SK-N-SH (cell line): Measurements from ENCODE around the gene DCP2. TPM values are rescaled to one million over a fixed set of nuclear protein-coding genes. Genes with fewer than 3 reads are reported as not detected.

Experiments used
- CTCF ChIA-PET: fragments of 300-600, 350-600 bp; formaldehyde crosslinking; extraction: SDS; loops from one replicate; lab custom pipeline; 2021; lab: Yijun Ruan, JAX
- POLR2A ChIA-PET: fragments of 350-600 bp; sonication (Branson Sonifier 250); formaldehyde crosslinking; extraction: SDS; loops from one replicate; lab custom pipeline; 2020; ENCODE audit warnings: antibody characterized with exemption, inconsistent platforms; lab: Yijun Ruan, JAX
- DNase-seq: peaks from one replicate; pipeline ENCODE4 v3.0.0; 2012
- H2AFZ ChIP-seq: fragments of 200-600 bp; sonication (generic); 2 replicates; pipeline ENCODE4 v1.8.1; 2016; ENCODE audit warnings: antibody characterized with exemption, mild to moderate bottlenecking, low read depth
- H3F3A ChIP-seq: fragments of 200-600 bp; sonication (generic); replicated peaks from 2 replicates; pipeline ENCODE3; 2016; ENCODE audit warnings: antibody characterized with exemption, mild to moderate bottlenecking; ENCODE audit not compliant: insufficient read depth
- H3K27ac ChIP-seq, 2 experiments: fragments of 200-500 bp in 1 of 2; fragments of 200-600 bp in 1 of 2; sonication (Bioruptor generic) in 1 of 2; sonication (generic), shearing (Covaris generic) in 1 of 2; 2 replicates each; pipeline versions ENCODE4 v1.5.1 to v1.6.1; 2014 to 2016; ENCODE audit warnings: low read depth in 2 of 2, inconsistent platforms in 1 of 2, low read length in 1 of 2, mild to moderate bottlenecking in 1 of 2, mixed read lengths in 1 of 2
- H3K27me3 ChIP-seq: fragments of 200-600 bp; sonication (generic), shearing (Covaris generic); 2 replicates; pipeline ENCODE4 v1.6.1; 2016; ENCODE audit warnings: mixed run types; ENCODE audit not compliant: insufficient read depth
- H3K36me3 ChIP-seq, 2 experiments: fragments of 200-500 bp in 1 of 2; fragments of 200-600 bp in 1 of 2; sonication (Bioruptor generic) in 1 of 2; sonication (generic) in 1 of 2; replicated peaks in 1 of 2; 2 replicates each; pipeline versions ENCODE3 to v1.5.1; 2014 to 2016; ENCODE audit warnings: low read length in 1 of 2, mild to moderate bottlenecking in 1 of 2; ENCODE audit not compliant: insufficient read depth in 2 of 2, control insufficient read depth in 1 of 2
- H3K4me1 ChIP-seq, 2 experiments: fragments of 200-500 bp in 1 of 2; fragments of 200-600 bp in 1 of 2; sonication (Bioruptor generic) in 1 of 2; sonication (generic), shearing (Covaris generic) in 1 of 2; 2 replicates each; pipeline versions ENCODE4 v1.5.1 to v1.6.1; 2014 to 2016; ENCODE audit warnings: low read depth in 1 of 2, low read length in 1 of 2, mixed run types in 1 of 2; ENCODE audit not compliant: insufficient read depth in 2 of 2, control insufficient read depth in 1 of 2
- H3K4me2 ChIP-seq: fragments of 200-600 bp; sonication (generic), shearing (Covaris generic); 2 replicates; pipeline ENCODE4 v1.6.1; 2017; ENCODE audit warnings: mixed run types
- H3K4me3 ChIP-seq, 2 experiments: fragments of 200-500 bp in 1 of 2; fragments of 200-600 bp in 1 of 2; sonication (Bioruptor generic) in 1 of 2; sonication (generic), shearing (Covaris generic) in 1 of 2; 2 replicates each; pipeline versions ENCODE4 v1.5.1 to v1.8.1; 2014 to 2016; ENCODE audit warnings: low read depth in 2 of 2, inconsistent platforms in 1 of 2, low read length in 1 of 2, mild to moderate bottlenecking in 1 of 2, mixed read lengths in 1 of 2, moderate library complexity in 1 of 2
- H3K79me2 ChIP-seq: fragments of 200-600 bp; sonication (generic); 2 replicates; pipeline ENCODE4 v1.8.1; 2017; ENCODE audit warnings: mild to moderate bottlenecking; ENCODE audit not compliant: insufficient read depth
- H3K9ac ChIP-seq: fragments of 200-600 bp; sonication (generic); 2 replicates; pipeline ENCODE4 v1.6.1; 2017; ENCODE audit warnings: mixed run types
- H3K9me2 ChIP-seq: fragments of 200-600 bp; sonication (generic); 2 replicates; pipeline ENCODE4 v1.6.1; 2017; ENCODE audit warnings: mixed run types
- H3K9me3 ChIP-seq: fragments of 200-600 bp; sonication (generic); 2 replicates; pipeline ENCODE4 v1.6.1; 2017; ENCODE audit warnings: mixed run types, mild to moderate bottlenecking, moderate library complexity
- H4K20me1 ChIP-seq: fragments of 200-600 bp; sonication (generic); 2 replicates; pipeline ENCODE4 v1.6.1; 2017; ENCODE audit warnings: mild to moderate bottlenecking, mixed run types; ENCODE audit not compliant: insufficient read depth
- CHD2 ChIP-seq: fragments of 150-350 bp; IDR thresholded peaks from 2 replicates; pipeline ENCODE4 v1.6.1; 2018; ENCODE audit warnings: low read length; ENCODE audit not compliant: partially characterized antibody
- CTCF ChIP-seq: fragments of 200-600 bp; sonication (generic); IDR thresholded peaks from 2 replicates; pipeline ENCODE4 v1.6.1; 2017; ENCODE audit warnings: antibody characterized with exemption, mild to moderate bottlenecking, moderate library complexity
- EP300 ChIP-seq, 2 experiments: IDR thresholded peaks; 2 replicates each; pipeline versions ENCODE4 v1.4.0 to v1.6.1; 2012; ENCODE audit warnings: borderline replicate concordance in 1 of 2, low read depth in 1 of 2, low read length in 1 of 2
- EZH2phosphoT487 ChIP-seq: fragments of 200-600 bp; sonication (generic); IDR thresholded peaks from 2 replicates; pipeline ENCODE4 v1.6.1; 2017; ENCODE audit warnings: low read depth, mixed run types, mild to moderate bottlenecking, antibody characterized with exemption, moderate library complexity, borderline replicate concordance
- FOXJ3 ChIP-seq: sonication (generic); formaldehyde crosslinking; IDR thresholded peaks from 2 replicates; pipeline ENCODE4 v1.5.1; 2020; ENCODE audit warnings: mild to moderate bottlenecking, missing genetic modification reagents
- IRF3 ChIP-seq: fragments of 150-350 bp; IDR thresholded peaks from 2 replicates; pipeline ENCODE4 v1.6.1; 2016; ENCODE audit warnings: mild to moderate bottlenecking, low read depth, low read length
- MEF2A ChIP-seq: IDR thresholded peaks from 2 replicates; pipeline ENCODE4 v1.4.0; 2012; ENCODE audit warnings: low read depth, borderline replicate concordance
- RAD21 ChIP-seq: IDR thresholded peaks from 2 replicates; pipeline ENCODE4 v1.6.1; 2012; ENCODE audit warnings: mild to moderate bottlenecking, low read length
- RCOR1 ChIP-seq: fragments of 150-350 bp; IDR thresholded peaks from 2 replicates; pipeline ENCODE4 v1.6.1; 2017; ENCODE audit warnings: antibody characterized with exemption, low read length
- RXRA ChIP-seq: IDR thresholded peaks from 2 replicates; pipeline ENCODE4 v1.4.0; 2012; ENCODE audit warnings: low read depth, mild to moderate bottlenecking, borderline replicate concordance
- TCF12 ChIP-seq: IDR thresholded peaks from 2 replicates; pipeline ENCODE4 v1.4.0; 2012
- TEAD4 ChIP-seq: IDR thresholded peaks from 2 replicates; pipeline ENCODE4 v1.4.0; 2012; ENCODE audit warnings: mild to moderate bottlenecking, borderline replicate concordance; ENCODE audit not compliant: insufficient read depth
- USF1 ChIP-seq: IDR thresholded peaks from 2 replicates; pipeline ENCODE4 v1.4.0; 2012; ENCODE audit warnings: low read depth, borderline replicate concordance
- YY1 ChIP-seq: IDR thresholded peaks from 2 replicates; pipeline ENCODE4 v1.4.0; 2012; ENCODE audit warnings: low read depth, mild to moderate bottlenecking
- ZBTB33 ChIP-seq: IDR thresholded peaks from 2 replicates; pipeline ENCODE4 v1.4.0; 2012; ENCODE audit warnings: low read depth, borderline replicate concordance
- WGBS: methylation state at CpG from one replicate; pipeline ENCODE4 v1.1.6; 2017; ENCODE audit warnings: low lambda C conversion rate; 5-methylcytosine and 5-hydroxymethylcytosine counted together
- polyA plus RNA-seq, 3 experiments: library from polyadenylated mRNA; depleted of rRNA; stranded (reverse); fragments of >200 nt; gene quantifications; 2 replicates each; pipeline ENCODE4 v1.2.3, GENCODE V29; 2012
- TF ChIP-seq, protein P1 (sequence below): IDR thresholded peaks from 2 replicates; pipeline ENCODE4 v1.6.1; 2012; ENCODE audit warnings: mild to moderate bottlenecking, low read depth, low read length, moderate library complexity
- TF ChIP-seq, protein P2 (sequence below): fragments of 150-350 bp; IDR thresholded peaks from 2 replicates; pipeline ENCODE4 v1.6.1; 2017; ENCODE audit warnings: antibody characterized with exemption, low read length, low read depth, borderline replicate concordance

Gene DCP2
- polyA plus RNA-seq, 1 of the 3 experiments (the other 2 are of a cell fraction), result 6.0 TPM

- no peak for TF ChIP-seq RCOR1
- TF ChIP-seq IRF3, result no peak
- no peak for TF ChIP-seq RXRA
- no peak for TF ChIP-seq RAD21
These were observed 25.4 kb upstream of the DCP2 start (continued) for GRCh38 chr5:112951124-112951702.

DNA sequence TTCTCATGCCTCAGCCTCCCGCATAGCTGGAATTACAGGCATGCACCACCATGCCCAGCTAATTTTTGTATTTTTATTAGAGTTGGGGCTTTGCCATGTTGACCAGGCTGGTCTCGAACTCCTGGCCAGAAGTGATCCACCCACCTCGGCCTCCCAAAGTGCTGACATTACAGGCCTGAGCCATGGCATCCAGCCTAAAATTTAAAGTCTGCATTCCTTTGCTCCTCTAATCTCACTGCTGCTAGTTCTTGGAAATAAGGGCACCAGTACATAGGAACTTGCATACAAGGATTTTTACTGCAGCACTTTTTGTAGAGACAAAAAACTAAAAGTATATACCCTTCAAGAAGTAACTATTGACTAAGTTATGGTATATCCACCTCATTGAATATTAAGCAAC is 20.0 kb upstream of the DCP2 start:
- no peaks in the 10 kb centered on the region for H3K9me3 ChIP-seq
- no peaks in the 10 kb centered on the region; the same call in 1 of the 2 replicates for H4K20me1 ChIP-seq
- H2AFZ ChIP-seq, result no peak overlapping the region
- WGBS, result 86% methylated on average over 3 of the region's 3 CpGs
- H3F3A ChIP-seq, result peaks cover 24% of the 10 kb centered on the region
- no peak overlapping the region for H3K4me2 ChIP-seq
- H3K27me3 ChIP-seq, result no peaks in the 10 kb centered on the region
- TF ChIP-seq CHD2 (no peak), TEAD4 (no peak), ZBTB33 (no peak), RCOR1 (no peak), EP300 (IDR thresholded peaks at IDR 0.05; ENCODE audit: borderline replicate concordance in 1 of 2, low read depth in 1 of 2, low read length in 1 of 2) (no peak), CTCF (no peak), USF1 (no peak), EZH2phosphoT487 (no peak), TCF12 (no peak), FOXJ3 (no peak), YY1 (no peak), RAD21 (no peak), MEF2A (no peak)
- TF ChIP-seq, protein P1, sequence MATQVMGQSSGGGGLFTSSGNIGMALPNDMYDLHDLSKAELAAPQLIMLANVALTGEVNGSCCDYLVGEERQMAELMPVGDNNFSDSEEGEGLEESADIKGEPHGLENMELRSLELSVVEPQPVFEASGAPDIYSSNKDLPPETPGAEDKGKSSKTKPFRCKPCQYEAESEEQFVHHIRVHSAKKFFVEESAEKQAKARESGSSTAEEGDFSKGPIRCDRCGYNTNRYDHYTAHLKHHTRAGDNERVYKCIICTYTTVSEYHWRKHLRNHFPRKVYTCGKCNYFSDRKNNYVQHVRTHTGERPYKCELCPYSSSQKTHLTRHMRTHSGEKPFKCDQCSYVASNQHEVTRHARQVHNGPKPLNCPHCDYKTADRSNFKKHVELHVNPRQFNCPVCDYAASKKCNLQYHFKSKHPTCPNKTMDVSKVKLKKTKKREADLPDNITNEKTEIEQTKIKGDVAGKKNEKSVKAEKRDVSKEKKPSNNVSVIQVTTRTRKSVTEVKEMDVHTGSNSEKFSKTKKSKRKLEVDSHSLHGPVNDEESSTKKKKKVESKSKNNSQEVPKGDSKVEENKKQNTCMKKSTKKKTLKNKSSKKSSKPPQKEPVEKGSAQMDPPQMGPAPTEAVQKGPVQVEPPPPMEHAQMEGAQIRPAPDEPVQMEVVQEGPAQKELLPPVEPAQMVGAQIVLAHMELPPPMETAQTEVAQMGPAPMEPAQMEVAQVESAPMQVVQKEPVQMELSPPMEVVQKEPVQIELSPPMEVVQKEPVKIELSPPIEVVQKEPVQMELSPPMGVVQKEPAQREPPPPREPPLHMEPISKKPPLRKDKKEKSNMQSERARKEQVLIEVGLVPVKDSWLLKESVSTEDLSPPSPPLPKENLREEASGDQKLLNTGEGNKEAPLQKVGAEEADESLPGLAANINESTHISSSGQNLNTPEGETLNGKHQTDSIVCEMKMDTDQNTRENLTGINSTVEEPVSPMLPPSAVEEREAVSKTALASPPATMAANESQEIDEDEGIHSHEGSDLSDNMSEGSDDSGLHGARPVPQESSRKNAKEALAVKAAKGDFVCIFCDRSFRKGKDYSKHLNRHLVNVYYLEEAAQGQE, result no peak
- TF ChIP-seq, protein P2, sequence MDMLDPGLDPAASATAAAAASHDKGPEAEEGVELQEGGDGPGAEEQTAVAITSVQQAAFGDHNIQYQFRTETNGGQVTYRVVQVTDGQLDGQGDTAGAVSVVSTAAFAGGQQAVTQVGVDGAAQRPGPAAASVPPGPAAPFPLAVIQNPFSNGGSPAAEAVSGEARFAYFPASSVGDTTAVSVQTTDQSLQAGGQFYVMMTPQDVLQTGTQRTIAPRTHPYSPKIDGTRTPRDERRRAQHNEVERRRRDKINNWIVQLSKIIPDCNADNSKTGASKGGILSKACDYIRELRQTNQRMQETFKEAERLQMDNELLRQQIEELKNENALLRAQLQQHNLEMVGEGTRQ, result no peak
- H3K79me2 ChIP-seq, result no peaks in the 10 kb centered on the region
- H3K4me1 ChIP-seq, result peaks cover 9 to 36% of the 10 kb centered on the region in 2 experiments
- H3K9me2 ChIP-seq, result no peaks in the 10 kb centered on the region
- CTCF ChIA-PET, result no interaction called here
- H3K36me3 ChIP-seq, result no peaks in the 10 kb centered on the region
- no peak overlapping the region for H3K9ac ChIP-seq
- H3K4me3 ChIP-seq, result no peak overlapping the region
- no peak overlapping the region for H3K27ac ChIP-seq
- DNase-seq, result no peak
- POLR2A ChIA-PET, result no interaction called here
